CD4-positive, alpha-beta T cell treated with Interleukin-6 at 100 ng/mL for 8 hours (primary cell): ENCODE results near the gene ZNF35.
"Not testable (repeated sequence)": the region's sequence is repeated elsewhere in the genome, so short reads cannot be mapped to it uniquely, and the experiment has no call there.

ENCODE experiments used
- DNase-seq: peaks from one replicate; pipeline ENCODE4 v3.0.0-alpha.2; 2020; ENCODE audit warnings: mixed read lengths, low spot score

The ZNF35 gene

GRCh38 chr3:44648564-44649229, at the start of gene ZNF35:
Gene ZNF35, plus strand, starts transcription at chr3:44648732. Its CDS starts 2,336 bp downstream, at chr3:44651068.
- DNase-seq, result peak; percentile 9

GRCh38 chr3:44601749-44602148, 46.8 kb upstream of the ZNF35 start:
- DNase-seq, result no peak

GRCh38 chr3:44612678-44613077, 35.9 kb upstream of the ZNF35 start:
- no peak for DNase-seq

- DNase-seq, result peak; percentile 43
Measured at GRCh38 chr3:44624749-44625480, 23.6 kb upstream of the ZNF35 start, which contains the start of gene ZNF197. Gene ZNF197, plus strand, starts transcription at chr3:44625036. Its CDS starts 4,119 bp downstream, at chr3:44629155.

GRCh38 chr3:44628716-44629115, 19.8 kb upstream of the ZNF35 start:
- DNase-seq, result no peak

- DNase-seq, result no peak
Measured at GRCh38 chr3:44632193-44632592, 16.3 kb upstream of the ZNF35 start.

GRCh38 chr3:44642337-44642736, 6.2 kb upstream of the ZNF35 start:
- no peak for DNase-seq

- no peak for DNase-seq
Measured at GRCh38 chr3:44643024-44643423, 5.5 kb upstream of the ZNF35 start.

- DNase-seq, result no peak
Measured at GRCh38 chr3:44647771-44648170, 761 bp upstream of the ZNF35 start.

- DNase-seq, result no peak
Measured at GRCh38 chr3:44649709-44650108, 1.2 kb downstream of the ZNF35 start.

- DNase-seq, result no peak
Measured at GRCh38 chr3:44654039-44654438, 5.5 kb downstream of the ZNF35 start.

GRCh38 chr3:44659015-44659414, 10.5 kb downstream of the ZNF35 start:
- DNase-seq, result no peak

GRCh38 chr3:44659434-44659833, 10.9 kb downstream of the ZNF35 start:
- DNase-seq, result no peak

GRCh38 chr3:44661189-44661588, 12.7 kb downstream of the ZNF35 start:
- DNase-seq, result no peak

GRCh38 chr3:44665173-44665572, 16.6 kb downstream of the ZNF35 start:
- DNase-seq, result no peak

- DNase-seq, result no peak
Measured at GRCh38 chr3:44666346-44666745, 17.8 kb downstream of the ZNF35 start.

GRCh38 chr3:44669760-44670159, 21.2 kb downstream of the ZNF35 start:
- DNase-seq, result no peak

GRCh38 chr3:44673466-44673865, 24.9 kb downstream of the ZNF35 start:
- not testable (repeated sequence) for DNase-seq

- DNase-seq, result no peak
Measured at GRCh38 chr3:44674211-44674610, 25.7 kb downstream of the ZNF35 start.

- DNase-seq, result no peak
Measured at GRCh38 chr3:44678480-44679116, 30.1 kb downstream of the ZNF35 start.

- no peak for DNase-seq
Measured at GRCh38 chr3:44680921-44681455, 32.5 kb downstream of the ZNF35 start.

- no peak for DNase-seq
Measured at GRCh38 chr3:44682182-44682896, 33.8 kb downstream of the ZNF35 start.
